Esophagus muscularis mucosa (tissue), 3 donors: Measurements from ENCODE around the gene IGDCC3.

ENCODE experiments used
- POLR2A ChIP-seq: fragments of 450-650 bp; IDR thresholded peaks from one replicate; pipeline ENCODE4 v1.6.1; 2017; ENCODE audit warnings: antibody characterized with exemption, moderate library complexity, mild to moderate bottlenecking, low read depth
- POLR2AphosphoS5 ChIP-seq, 2 donors: sonication (generic); formaldehyde crosslinking; IDR thresholded peaks; one replicate each; pipeline ENCODE4 v1.6.1; 2017; ENCODE audit warnings: antibody characterized with exemption in 2 of 2
- TF ChIP-seq, protein P1 (sequence below), 3 experiments: fragments of 200-600 bp in 2 of 3; fragments of 450-650 bp in 1 of 3; sonication (generic) in 2 of 3; IDR thresholded peaks; one replicate each; pipeline ENCODE4 v1.5.1; 2017 to 2019; ENCODE audit warnings: antibody characterized with exemption in 3 of 3, mild to moderate bottlenecking in 2 of 3, moderate library complexity in 1 of 3

DNA sequence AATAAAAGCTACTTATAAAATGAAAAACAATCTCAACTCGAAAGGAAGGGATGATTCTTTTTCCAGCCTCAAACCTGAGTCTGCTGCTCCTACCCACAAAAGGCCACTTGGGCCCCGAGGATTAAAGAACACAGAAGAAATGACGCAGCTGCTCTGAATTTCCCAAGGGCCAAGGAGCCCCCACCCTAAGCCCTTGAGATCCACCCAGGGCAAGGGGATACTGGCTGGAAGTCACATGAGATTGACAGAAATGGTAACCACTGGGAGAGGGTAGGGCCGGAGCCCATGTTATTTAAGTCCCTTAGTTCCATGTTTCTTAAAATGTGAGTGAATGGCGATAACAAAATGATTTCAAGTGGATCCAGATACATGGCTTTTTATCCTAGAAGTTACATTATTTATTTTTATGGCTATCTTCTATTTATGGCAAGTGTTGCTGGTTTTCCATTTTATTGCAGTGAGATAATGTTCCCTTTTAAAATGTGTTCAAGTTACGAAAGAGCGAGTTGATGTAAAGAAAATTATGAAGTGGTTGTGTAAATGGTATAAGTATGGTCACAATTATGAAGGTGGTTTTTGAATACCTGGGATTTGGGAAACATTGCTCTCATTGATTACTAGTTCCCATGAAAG is 28.1 kb upstream of the IGDCC3 start:
- TF ChIP-seq, protein P1, sequence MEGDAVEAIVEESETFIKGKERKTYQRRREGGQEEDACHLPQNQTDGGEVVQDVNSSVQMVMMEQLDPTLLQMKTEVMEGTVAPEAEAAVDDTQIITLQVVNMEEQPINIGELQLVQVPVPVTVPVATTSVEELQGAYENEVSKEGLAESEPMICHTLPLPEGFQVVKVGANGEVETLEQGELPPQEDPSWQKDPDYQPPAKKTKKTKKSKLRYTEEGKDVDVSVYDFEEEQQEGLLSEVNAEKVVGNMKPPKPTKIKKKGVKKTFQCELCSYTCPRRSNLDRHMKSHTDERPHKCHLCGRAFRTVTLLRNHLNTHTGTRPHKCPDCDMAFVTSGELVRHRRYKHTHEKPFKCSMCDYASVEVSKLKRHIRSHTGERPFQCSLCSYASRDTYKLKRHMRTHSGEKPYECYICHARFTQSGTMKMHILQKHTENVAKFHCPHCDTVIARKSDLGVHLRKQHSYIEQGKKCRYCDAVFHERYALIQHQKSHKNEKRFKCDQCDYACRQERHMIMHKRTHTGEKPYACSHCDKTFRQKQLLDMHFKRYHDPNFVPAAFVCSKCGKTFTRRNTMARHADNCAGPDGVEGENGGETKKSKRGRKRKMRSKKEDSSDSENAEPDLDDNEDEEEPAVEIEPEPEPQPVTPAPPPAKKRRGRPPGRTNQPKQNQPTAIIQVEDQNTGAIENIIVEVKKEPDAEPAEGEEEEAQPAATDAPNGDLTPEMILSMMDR (IDR thresholded peaks at IDR 0.05): no peak
- no peak for TF ChIP-seq POLR2AphosphoS5 (IDR thresholded peaks at IDR 0.05)
- TF ChIP-seq POLR2A: no peak
